HepG2 (cell line): ENCODE results near the gene SSTR5. TPM values are rescaled to one million over a fixed set of nuclear protein-coding genes. Genes with fewer than 3 reads are reported as not detected.

Experiments
- AGO2 ChIP-seq: fragments of 200-400 bp; formaldehyde crosslinking; optimal IDR thresholded peaks from 2 replicates; pipeline ENCODE3; 2017; ENCODE audit warnings: mild to moderate bottlenecking, low read depth, low read length, moderate library complexity
- ARID5B ChIP-seq: IDR thresholded peaks from 2 replicates; pipeline ENCODE4 v1.4.0; 2020; ENCODE audit warnings: mild to moderate bottlenecking, missing genetic modification reagents
- ATF7-NPFF ChIP-seq: sonication (generic); formaldehyde crosslinking; IDR thresholded peaks from 2 replicates; pipeline ENCODE4 v1.8.1; 2023; ENCODE audit warnings: mild to moderate bottlenecking, low read depth, missing genetic modification reagents, moderate library complexity
- EED ChIP-seq: sonication (generic); formaldehyde crosslinking; IDR thresholded peaks from 2 replicates; pipeline ENCODE4 v1.5.0; 2020; ENCODE audit warnings: mild to moderate bottlenecking, missing genetic modification reagents
- FOXJ3 ChIP-seq: sonication (generic); formaldehyde crosslinking; IDR thresholded peaks from 2 replicates; pipeline ENCODE4 v1.4.0; 2020; ENCODE audit warnings: missing genetic modification reagents, mild to moderate bottlenecking, borderline replicate concordance
- IKZF5 ChIP-seq: IDR thresholded peaks from 2 replicates; pipeline ENCODE4 v1.6.1; 2018; ENCODE audit warnings: missing genetic modification reagents, mild to moderate bottlenecking, missing compliant biosample characterization
- KDM5B ChIP-seq: sonication (generic); formaldehyde crosslinking; IDR thresholded peaks from 2 replicates; pipeline ENCODE4 v1.4.0; 2020; ENCODE audit warnings: missing genetic modification reagents, mild to moderate bottlenecking, borderline replicate concordance
- RXRA ChIP-seq: sonication (generic); formaldehyde crosslinking; IDR thresholded peaks from 2 replicates; pipeline ENCODE4 v1.5.1; 2020; ENCODE audit warnings: missing genetic modification reagents
- TEAD3 ChIP-seq: optimal IDR thresholded peaks from 2 replicates; pipeline ENCODE3; 2016; ENCODE audit warnings: borderline replicate concordance
- ZBTB33 ChIP-seq: sonication (generic); formaldehyde crosslinking; IDR thresholded peaks from 2 replicates; pipeline ENCODE4 v1.4.0; 2020; ENCODE audit warnings: missing genetic modification reagents
- ZFP36L1 ChIP-seq: sonication (generic); formaldehyde crosslinking; IDR thresholded peaks from 2 replicates; pipeline ENCODE4 v1.8.0; 2022; ENCODE audit warnings: mild to moderate bottlenecking, missing genetic modification reagents, moderate library complexity
- ZFX ChIP-seq: sonication (generic); formaldehyde crosslinking; IDR thresholded peaks from 2 replicates; pipeline ENCODE4 v1.4.0; 2020; ENCODE audit warnings: mild to moderate bottlenecking, low read depth, missing genetic modification reagents, moderate library complexity
- ZNF451 ChIP-seq: sonication (generic); formaldehyde crosslinking; IDR thresholded peaks from 2 replicates; pipeline ENCODE4 v1.5.0; 2020; ENCODE audit warnings: mild to moderate bottlenecking, missing genetic modification reagents
- polyA plus RNA-seq, 8 experiments: library from polyadenylated mRNA; depleted of rRNA in 3 of 8; stranded (reverse) in 7 of 8; unstranded in 1 of 8; fragments of >200 nt; fragmentation: Illumina TruSeq in 4 of 8; extraction: Trizol in 4 of 8; gene quantifications; 2 replicates each; pipeline versions ENCODE4 v1.2.1 to v1.2.3, GENCODE V29; 2011 to 2016; ENCODE audit warnings: low read depth in 4 of 8, missing spikeins in 1 of 8, mixed read lengths in 1 of 8; ENCODE audit not compliant: insufficient read depth in 1 of 8
- total RNA-seq, 5 experiments: library from RNA; depleted of rRNA; stranded (reverse); fragments of >200 nt; fragmentation: Illumina TruSeq; extraction: Trizol; gene quantifications; 2 replicates each; pipeline ENCODE4 v1.2.3, GENCODE V29; 2016; ENCODE audit warnings: low read depth in 1 of 5
- TF ChIP-seq, protein P1 (sequence below): sonication (generic); formaldehyde crosslinking; IDR thresholded peaks from 2 replicates; pipeline ENCODE4 v1.5.0; 2020; ENCODE audit warnings: missing genetic modification reagents, mild to moderate bottlenecking, borderline replicate concordance
- TF ChIP-seq, protein P2 (sequence below): sonication (generic); formaldehyde crosslinking; IDR thresholded peaks from 2 replicates; pipeline ENCODE4 v1.9.0; 2021; ENCODE audit warnings: missing genetic modification reagents, mild to moderate bottlenecking, borderline replicate concordance
- TF ChIP-seq, protein P3 (sequence below): sonication (generic); formaldehyde crosslinking; IDR thresholded peaks from 2 replicates; pipeline ENCODE4 v1.4.0; 2020; ENCODE audit warnings: missing genetic modification reagents

Gene SSTR5
- total and polyA plus RNA-seq, 2 of the 13 experiments (the other 11 are each of a cell fraction or from before 2014, with no cell fraction given): 0.20 to 0.49 TPM

GRCh38 chr16:1073566-1074378 lies 1.2 kb downstream of the SSTR5 start (continued):
- TF ChIP-seq, protein P1, sequence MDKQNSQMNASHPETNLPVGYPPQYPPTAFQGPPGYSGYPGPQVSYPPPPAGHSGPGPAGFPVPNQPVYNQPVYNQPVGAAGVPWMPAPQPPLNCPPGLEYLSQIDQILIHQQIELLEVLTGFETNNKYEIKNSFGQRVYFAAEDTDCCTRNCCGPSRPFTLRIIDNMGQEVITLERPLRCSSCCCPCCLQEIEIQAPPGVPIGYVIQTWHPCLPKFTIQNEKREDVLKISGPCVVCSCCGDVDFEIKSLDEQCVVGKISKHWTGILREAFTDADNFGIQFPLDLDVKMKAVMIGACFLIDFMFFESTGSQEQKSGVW: no peak
- TF ChIP-seq ZNF451 (CRISPR knock-in tag) (no peak), TEAD3 (peak; percentile 3), ZFP36L1 (CRISPR knock-in tag) (no peak), RXRA (CRISPR knock-in tag) (0 out of 2 replicates have a peak, but pooled peaks have one; percentile 17), KDM5B (CRISPR knock-in tag) (no peak), FOXJ3 (CRISPR knock-in tag) (no peak), ZFX (CRISPR knock-in tag) (peak; percentile 56), ATF7-NPFF (CRISPR knock-in tag) (no peak; the same call in 1 of the 2 replicates), ARID5B (CRISPR knock-in tag) (no peak), EED (CRISPR knock-in tag) (no peak), IKZF5 (CRISPR knock-in tag) (0 out of 2 replicates have a peak, but pooled peaks have one; percentile 19), ZBTB33 (CRISPR knock-in tag) (peak; percentile 79; the same call in 1 of the 2 replicates), AGO2 (no peak)
- TF ChIP-seq, protein P2, sequence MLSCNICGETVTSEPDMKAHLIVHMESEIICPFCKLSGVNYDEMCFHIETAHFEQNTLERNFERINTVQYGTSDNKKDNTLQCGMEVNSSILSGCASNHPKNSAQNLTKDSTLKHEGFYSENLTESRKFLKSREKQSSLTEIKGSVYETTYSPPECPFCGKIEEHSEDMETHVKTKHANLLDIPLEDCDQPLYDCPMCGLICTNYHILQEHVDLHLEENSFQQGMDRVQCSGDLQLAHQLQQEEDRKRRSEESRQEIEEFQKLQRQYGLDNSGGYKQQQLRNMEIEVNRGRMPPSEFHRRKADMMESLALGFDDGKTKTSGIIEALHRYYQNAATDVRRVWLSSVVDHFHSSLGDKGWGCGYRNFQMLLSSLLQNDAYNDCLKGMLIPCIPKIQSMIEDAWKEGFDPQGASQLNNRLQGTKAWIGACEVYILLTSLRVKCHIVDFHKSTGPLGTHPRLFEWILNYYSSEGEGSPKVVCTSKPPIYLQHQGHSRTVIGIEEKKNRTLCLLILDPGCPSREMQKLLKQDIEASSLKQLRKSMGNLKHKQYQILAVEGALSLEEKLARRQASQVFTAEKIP (CRISPR knock-in tag): no peak
- TF ChIP-seq, protein P3, sequence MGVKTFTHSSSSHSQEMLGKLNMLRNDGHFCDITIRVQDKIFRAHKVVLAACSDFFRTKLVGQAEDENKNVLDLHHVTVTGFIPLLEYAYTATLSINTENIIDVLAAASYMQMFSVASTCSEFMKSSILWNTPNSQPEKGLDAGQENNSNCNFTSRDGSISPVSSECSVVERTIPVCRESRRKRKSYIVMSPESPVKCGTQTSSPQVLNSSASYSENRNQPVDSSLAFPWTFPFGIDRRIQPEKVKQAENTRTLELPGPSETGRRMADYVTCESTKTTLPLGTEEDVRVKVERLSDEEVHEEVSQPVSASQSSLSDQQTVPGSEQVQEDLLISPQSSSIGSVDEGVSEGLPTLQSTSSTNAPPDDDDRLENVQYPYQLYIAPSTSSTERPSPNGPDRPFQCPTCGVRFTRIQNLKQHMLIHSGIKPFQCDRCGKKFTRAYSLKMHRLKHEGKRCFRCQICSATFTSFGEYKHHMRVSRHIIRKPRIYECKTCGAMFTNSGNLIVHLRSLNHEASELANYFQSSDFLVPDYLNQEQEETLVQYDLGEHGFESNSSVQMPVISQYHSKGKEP (CRISPR knock-in tag): no peak
